HG03432 (cell line): ENCODE measurements around the gene IDH1.
"Not testable (repeated sequence)": the region's sequence is repeated elsewhere in the genome, so short reads cannot be mapped to it uniquely, and the experiment has no call there.

Experiments used
- ATAC-seq: cut with Tn5 transposase; IDR thresholded peaks from one replicate; pipeline ENCODE4 v1.9.1; 2021; ENCODE audit warnings: mild to moderate bottlenecking, moderate library complexity; ENCODE audit not compliant: unreplicated experiment

IDH1 gene

GRCh38 chr2:208254871-208255556 is at the start of gene IDH1:
TSS of gene IDH1 (minus strand) at chr2:208255071. CDS start at chr2:208251551, 3,520 bp downstream.
- ATAC-seq, result peak; percentile 81

- no peak for ATAC-seq
Observed at GRCh38 chr2:208304157-208304556, 49.3 kb upstream of the IDH1 start.

- no peak for ATAC-seq
Observed at GRCh38 chr2:208300847-208301618, 46.2 kb upstream of the IDH1 start.

- ATAC-seq, result no peak
Observed at GRCh38 chr2:208297961-208298360, 43.1 kb upstream of the IDH1 start.

- ATAC-seq, result no peak
Observed at GRCh38 chr2:208296610-208297009, 41.7 kb upstream of the IDH1 start.

- ATAC-seq, result no peak
Observed at GRCh38 chr2:208295834-208296233, 41.0 kb upstream of the IDH1 start.

GRCh38 chr2:208294482-208295024 is 39.7 kb upstream of the IDH1 start:
- ATAC-seq, result peak; percentile 81

GRCh38 chr2:208285853-208286252 is 31.0 kb upstream of the IDH1 start:
- ATAC-seq, result no peak

- ATAC-seq, result peak; percentile 85
Observed at GRCh38 chr2:208280933-208281332, 26.1 kb upstream of the IDH1 start.

GRCh38 chr2:208280234-208280633 is 25.4 kb upstream of the IDH1 start:
- ATAC-seq, result peak; percentile 37

GRCh38 chr2:208279236-208279635 is 24.4 kb upstream of the IDH1 start:
- no peak for ATAC-seq

- no peak for ATAC-seq
Observed at GRCh38 chr2:208278549-208278948, 23.7 kb upstream of the IDH1 start.

- no peak for ATAC-seq
Observed at GRCh38 chr2:208274748-208275147, 19.9 kb upstream of the IDH1 start.

- no peak for ATAC-seq
Observed at GRCh38 chr2:208269091-208269490, 14.2 kb upstream of the IDH1 start.

- no peak for ATAC-seq
Observed at GRCh38 chr2:208268156-208268952, 13.5 kb upstream of the IDH1 start.

- ATAC-seq, result not testable (repeated sequence)
Observed at GRCh38 chr2:208267526-208267925, 12.7 kb upstream of the IDH1 start.

GRCh38 chr2:208266936-208267335 is 12.1 kb upstream of the IDH1 start:
- no peak for ATAC-seq

- peak; percentile 7 for ATAC-seq
Observed at GRCh38 chr2:208266553-208266893, 11.7 kb upstream of the IDH1 start.

GRCh38 chr2:208265801-208266552 is 11.1 kb upstream of the IDH1 start, which contains the start of gene PIKFYVE:
TSS of gene PIKFYVE (plus strand) at chr2:208266255. CDS start at chr2:208271520, 5,265 bp downstream.
- peak; percentile 88 for ATAC-seq

GRCh38 chr2:208265371-208265800 is 10.5 kb upstream of the IDH1 start:
- peak; percentile 46 for ATAC-seq
